GM21528 (cell line): ENCODE data around the gene AMBRA1.

Experiments
- ATAC-seq: cut with Tn5 transposase; IDR thresholded peaks from one replicate; pipeline ENCODE4 v1.9.1; 2021; ENCODE audit warnings: mild to moderate bottlenecking, moderate library complexity; ENCODE audit not compliant: unreplicated experiment, low FRiP score

Gene AMBRA1

DNA sequence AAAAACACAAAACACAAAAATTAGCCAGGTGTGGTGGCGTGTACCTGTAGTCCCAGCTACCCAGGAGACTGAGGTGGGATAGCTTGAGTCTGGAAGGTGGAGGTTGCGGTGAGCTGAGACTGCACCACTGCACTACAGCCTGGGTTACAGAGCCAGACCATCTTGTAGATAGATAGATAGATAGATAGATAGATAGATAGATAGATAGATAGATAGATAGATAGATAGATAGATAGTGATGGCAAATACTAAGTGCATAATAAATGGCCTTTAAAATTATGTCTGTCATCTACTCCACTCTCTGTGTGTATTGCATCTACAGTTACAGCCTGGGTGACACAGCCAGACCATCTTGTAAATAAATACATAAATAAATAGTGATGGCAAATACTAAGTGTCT, 146.3 kb downstream of the AMBRA1 start:
- ATAC-seq: no peak

DNA sequence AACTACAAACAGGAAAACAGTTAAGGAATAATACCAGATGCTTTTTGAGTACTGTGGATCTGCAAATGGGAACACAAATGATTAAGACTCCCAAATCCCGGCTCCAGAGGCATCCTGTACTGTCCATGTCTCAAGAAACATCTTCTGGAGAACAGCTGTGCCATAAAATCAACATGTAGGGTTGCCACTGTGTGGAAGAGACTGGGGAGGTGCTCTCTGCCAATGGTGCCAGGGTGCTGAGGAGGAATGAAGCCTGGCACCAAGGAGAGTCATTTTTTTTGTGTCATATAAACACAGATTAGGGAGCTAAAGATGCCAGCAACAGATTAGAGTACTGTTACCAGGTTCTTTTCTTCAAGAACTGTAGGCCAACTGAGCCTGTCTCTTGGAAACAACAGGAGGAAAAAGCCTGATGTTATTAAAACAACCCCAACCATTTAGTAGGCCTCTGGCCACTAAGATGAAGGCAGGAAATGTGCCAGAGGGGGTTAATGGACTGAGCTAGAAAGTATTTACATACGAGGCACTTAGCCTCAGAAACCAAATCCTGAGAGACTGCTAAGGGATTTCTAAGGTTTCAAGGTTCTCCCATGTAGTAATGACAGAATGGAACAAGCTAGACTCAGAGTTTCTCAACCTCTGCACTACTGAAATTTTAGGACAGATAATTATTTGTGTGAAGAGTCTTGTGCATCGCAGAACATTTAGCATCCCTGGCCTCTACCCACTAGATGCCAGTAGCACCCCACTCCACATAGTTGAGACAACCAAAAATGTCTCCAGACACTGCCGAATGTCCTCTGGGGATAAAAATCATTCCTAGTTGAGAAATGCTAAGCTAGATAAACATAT, 147.7 kb downstream of the AMBRA1 start:
- ATAC-seq: no peak

DNA sequence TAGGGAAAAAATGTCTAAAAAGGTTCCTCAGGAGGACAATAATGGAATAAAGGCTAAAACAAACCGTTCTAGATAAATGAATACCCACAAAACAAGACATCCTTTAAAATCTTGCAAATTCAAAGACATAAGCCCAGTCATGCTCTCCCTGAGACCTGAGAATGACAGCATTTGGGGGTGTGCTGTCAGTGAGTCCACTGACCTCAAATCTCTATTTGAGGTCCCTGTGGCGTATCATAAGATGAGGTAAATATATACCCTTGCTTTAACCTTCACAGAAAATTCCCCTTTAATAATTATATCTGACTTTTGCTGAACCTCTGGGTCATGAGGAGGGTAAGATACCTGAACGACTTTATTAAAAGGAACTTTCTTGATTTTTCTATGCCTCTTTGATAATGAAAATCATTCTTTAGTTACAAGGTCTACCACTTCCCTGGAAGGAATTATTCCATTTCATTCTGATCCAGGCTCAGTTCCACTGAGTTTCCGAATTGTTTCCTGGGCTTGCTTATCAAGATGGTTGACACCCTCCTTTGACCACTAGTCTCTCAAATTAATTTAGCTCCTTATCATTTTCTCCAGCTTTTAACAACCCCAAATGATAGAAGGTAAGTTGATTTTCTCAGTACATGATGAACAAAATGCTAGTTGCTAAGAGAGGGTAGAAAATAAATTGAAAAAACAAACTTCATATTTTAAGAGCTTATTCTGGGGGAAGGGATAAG, 148.5 kb downstream of the AMBRA1 start:
- ATAC-seq: no peak

DNA sequence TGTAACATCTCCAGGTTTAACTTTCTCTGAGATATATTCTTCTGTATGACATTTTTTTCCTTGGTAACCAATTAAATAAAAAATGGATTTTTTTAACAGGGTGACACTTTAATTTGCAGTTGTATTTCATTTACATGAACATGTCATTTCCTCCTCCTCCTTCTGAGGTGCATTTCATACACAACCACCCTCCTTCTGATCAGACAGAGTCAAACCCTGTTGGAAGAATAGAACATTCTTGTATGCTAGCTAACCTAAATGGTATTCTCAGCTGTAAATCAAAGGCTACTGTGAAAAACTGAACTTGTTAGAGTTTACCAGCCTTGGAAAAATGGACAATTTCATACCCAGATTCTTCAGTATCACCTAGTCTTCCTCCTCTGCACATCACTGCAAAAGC, 149.5 kb downstream of the AMBRA1 start:
- ATAC-seq: no peak

DNA sequence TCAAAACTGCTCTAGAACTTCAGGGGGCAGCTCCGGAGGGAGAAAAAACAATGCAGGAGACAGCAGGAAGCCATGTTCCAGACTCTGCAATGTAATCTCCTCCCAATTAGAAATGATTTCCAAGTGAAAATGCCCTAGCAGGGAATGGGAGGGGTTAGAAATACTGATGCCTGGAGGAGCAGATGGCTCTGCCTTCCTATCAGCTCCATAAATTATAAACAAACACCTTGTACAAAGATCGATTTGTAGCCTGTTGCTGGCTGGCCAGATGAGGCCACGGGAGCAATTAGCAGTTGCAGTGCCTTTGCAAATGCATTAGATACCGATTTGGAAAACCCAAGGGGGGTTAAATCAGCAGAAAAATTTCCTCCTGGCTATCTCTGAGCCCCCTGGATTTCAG, 155.6 kb downstream of the AMBRA1 start:
- ATAC-seq: no peak

DNA sequence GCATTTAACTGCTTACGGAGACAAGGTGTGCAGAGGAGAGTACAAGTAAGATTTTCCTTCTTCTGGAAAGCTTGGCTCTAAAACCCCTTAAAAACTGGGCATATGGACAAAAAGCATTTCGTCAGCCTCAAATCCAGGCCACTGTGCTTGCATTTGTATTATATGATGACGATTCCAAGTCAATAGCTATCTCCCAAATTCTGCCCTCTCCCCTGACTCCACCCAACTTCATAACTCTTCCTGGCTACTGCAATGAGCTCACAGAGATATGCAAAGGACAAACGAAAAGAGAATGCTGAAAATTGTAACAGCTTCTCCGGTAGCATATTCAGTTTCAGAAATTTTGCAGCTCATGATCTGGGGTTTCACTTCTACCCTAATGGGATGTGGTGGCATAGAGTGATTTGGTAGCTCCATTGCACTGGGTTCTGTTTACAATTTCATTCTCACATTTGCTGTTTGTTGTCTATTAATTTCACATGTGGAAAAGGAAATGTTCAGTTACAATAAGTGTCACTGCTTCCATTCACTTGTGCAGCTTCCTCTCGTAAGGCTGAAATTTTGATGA, 156.6 kb downstream of the AMBRA1 start:
- ATAC-seq: no peak

DNA sequence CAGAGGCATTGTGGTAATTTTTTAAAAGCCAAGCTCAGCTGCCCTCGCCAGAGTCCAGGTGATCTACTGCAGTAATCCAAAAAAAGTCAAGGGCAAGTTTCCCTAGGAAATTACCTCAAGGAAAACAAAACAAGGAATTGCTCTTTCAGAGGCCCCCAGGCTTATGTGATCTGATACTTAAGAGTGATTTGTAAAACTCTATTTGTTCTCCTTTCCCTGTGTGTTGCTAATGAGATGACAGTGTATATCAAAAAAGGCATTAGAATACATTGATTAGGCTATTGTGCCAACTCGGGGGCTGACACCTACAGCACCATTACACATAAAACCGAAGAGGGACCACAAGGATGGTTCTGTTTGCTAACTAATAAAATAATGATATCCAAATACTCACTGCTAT, 157.7 kb downstream of the AMBRA1 start:
- no peak for ATAC-seq

DNA sequence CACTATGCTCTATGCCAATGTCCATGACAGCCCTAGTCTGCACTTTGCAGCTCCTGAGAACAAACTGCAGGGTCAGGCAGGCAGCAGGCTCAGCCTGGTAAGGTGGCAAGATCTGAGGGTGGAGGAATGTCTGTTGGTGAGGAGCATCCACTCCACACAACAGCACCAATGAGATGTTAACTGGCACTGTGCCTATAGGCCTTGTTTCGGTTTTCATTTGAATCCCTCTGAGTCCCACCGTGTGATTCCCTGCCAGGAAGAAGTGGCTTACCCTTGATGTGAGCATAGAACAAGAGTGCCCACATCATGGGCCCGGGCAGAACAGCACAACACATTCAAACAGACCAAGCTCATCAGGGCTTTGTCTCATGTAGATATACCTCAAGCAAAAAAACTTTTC, 158.1 kb downstream of the AMBRA1 start:
- ATAC-seq: no peak

DNA sequence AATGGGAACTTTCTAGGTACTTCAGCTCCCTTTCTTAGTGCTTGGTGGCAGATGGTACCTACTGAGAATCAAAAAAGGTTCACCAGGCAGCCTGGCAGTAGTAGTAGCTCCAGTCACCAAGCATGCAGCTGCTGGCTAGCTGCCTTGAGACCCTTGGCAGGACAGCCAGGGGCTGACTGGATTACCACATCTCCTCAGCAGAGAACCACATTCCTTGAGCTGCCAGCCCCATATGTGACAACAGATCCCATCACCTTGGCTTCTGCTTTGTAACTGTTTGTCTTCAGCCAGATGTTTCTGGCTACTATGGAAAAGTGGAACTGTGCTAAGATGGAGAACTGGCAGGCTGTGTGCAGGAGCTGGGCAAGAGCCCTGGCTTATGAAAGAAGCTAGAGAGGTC, 162.6 kb downstream of the AMBRA1 start:
- ATAC-seq: no peak

DNA sequence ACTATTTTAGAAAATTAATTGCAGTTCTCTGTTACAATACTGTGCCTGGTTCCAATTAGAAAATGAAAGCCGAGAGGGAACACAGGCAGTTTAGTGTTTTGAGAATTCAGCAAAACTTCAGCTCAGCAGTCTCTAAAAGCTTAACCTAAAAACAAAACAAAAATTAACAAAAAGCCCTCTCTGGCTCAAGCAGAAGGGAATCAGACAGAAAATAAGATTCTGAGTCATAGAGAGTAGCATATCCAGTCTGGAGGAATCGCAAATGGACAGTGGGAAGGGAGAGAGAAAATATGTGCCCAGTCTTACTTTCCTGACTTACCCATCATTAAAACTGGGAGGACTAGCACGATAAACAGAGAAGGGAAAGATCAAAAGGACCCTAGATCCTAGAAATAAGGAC, 164.1 kb downstream of the AMBRA1 start:
- ATAC-seq: no peak

DNA sequence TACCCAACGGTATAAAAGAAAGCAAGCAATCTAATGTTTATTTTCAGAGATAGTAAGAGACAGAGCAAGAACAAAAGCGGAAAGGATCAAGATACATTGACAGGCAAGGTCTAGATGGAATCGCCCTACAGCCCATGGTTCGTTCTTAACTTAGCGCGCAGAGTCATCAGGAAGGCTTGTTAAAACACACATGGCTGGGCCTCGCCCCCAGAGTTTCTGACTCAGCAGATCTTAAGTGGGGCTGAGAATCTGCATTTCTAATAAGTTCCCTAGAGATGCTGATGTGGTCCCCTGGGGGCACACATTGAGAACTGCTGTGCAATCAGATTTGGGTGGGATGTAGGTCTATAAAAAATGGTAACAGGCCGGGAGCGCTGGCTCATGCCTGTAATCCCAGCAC, 166.5 kb downstream of the AMBRA1 start:
- ATAC-seq: no peak

DNA sequence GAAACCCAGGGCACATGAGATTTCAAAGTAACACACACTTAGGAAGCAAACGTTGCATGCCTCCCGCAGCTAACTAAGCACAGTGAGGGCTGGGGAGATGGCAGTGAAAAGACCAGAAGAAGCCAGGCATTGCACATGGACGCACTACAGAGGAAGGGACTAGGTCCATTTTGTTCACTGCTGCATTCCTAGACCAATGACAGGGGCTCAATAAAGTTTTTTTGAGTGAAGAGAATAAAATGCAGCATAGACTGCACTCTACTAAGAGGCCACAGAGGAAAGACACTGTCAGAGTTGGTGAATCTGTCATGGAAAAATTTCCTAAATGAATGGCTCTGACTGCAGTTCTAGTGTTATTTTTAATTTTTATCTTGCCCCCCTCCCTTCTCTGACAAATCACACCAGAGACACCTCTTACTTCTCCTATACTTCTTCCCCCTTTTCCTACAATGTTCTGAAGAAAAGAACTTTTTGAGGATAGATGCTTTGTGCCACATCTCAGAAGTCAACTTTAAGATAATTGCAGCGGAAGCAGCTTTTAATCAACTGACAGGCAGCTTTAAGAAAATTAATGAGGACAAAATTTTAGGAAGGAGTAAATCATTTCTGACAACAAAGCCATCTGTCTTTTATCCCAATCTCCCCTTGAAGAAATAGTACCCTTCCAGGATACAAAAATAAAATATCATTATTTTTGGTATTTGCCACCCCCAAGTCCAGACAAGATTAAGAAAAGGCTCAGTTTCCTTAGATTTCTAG, 167.4 kb downstream of the AMBRA1 start:
- no peak for ATAC-seq

DNA sequence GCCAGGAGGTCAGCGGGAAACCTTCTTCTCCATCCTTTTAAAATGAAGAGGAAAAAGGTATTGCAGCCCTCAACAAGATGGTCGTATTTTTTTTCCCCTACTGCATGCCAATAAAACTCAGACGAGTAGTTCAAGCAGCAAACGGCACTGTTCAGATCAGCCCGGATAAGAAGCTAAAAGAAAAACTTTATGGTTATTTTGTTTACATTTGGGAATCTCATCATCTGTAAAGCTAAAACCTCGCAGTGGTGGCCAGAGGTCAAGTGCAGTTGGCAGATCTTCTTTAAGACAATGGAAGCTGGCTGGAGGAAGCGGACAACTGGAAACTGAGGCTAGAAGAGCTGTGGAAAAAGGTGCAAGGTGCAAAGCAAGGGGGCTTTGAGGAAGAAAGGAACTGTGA, 171.2 kb downstream of the AMBRA1 start:
- ATAC-seq: no peak

DNA sequence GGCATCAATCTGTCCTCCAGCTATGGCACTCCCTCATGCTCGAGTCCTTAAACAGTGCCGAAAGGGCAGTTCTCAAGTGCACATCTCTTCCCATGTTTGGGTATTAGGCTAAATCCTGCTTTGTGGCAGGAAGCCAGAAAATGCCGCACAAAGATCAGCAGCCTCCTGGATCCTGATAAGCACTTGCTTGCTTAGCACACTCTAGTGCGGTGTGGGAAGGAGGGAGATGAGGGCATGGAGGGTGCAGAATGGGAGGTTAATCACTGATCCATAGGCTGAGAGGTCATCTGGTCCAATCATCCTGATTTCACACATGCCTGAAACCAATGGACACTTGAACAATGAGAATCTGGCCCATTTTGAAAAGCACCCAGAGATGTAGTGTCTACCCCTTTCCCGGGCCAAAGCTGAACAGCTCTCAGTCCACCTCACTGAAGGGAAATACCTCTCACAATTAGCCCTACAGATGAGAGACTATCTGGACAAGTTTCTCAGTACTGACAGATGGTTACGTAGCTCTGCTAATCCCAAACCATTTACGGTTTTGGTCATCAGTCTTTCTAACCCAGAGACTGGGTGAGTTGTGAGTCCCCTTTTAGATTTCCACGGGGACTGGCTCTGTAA, 172.5 kb downstream of the AMBRA1 start:
- ATAC-seq: no peak

DNA sequence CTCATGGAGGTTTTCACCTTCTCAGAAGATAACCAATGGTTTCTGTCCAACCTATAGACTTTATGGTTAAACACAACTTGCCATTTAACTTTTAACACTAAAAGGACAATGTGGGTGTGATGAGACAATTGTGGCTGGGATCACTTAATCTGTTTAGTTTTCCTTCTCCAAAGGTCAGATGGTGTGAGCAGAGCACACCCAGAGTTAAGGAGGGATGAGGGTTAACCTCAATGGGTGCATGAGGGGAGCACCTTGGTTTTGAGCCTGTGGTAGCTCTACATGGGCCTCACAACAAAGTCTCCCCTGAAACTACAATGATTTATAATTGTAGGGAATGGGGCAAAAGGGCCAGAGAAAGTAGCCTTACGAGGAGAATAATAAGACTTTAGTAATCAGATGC, 173.3 kb downstream of the AMBRA1 start:
- no peak for ATAC-seq

DNA sequence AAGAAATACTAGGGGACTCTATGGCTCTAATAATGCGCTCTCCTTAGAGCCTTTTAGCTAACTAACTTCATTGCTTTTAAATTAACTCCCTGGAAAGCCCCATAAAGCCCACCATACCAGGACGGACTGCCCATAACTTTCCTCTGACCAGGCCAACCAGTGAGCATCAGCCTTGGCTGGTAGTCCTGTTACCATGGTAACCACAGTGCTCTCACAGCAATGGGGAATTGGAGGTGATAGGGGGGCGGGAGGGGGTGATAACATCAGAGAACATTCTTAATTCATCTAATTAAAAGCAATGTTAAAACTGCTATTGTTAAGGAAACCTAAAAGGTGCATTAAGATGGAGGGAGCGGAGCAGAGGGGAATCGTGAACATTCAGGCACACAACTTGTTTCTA, 175.1 kb downstream of the AMBRA1 start:
- no peak for ATAC-seq

DNA sequence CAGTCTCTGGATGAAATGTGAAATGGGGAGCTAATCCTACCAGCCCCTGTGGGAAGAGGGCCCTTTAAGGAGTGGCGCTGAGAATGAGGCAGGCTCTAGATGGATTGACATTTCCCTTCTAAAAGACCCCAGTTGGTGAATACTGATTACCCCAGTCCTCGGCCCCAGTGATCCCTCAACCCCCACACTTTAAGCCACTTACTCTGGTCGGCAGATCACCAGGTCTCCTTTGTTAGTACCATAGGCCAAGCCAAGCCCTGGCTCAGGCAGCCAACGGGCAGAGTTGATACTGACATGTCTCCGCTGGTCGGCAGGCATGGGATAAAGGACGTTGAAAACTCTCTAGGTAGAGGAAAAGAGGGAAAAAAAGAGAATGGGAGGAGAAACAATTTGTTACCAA, 176.1 kb downstream of the AMBRA1 start:
- ATAC-seq: no peak

DNA sequence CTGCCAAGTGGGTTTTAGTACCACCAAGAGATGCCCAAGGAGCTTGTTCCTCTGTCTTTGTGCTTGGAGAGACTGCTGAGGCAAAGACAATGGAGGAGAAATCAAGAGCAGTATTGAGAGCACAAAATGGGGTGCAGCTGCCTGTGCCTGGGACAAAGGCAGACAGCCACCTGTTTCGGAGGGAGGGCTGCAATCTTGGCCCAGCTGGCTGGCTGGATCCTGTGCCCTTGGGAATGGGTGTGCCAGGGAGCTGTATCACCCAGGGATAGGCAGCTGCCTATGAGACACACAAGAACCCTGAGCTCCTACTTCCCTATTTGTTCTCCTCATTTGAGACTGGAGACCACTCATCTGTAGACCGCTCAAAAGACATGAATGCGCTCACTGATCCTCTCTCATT, 178.9 kb downstream of the AMBRA1 start:
- no peak for ATAC-seq

DNA sequence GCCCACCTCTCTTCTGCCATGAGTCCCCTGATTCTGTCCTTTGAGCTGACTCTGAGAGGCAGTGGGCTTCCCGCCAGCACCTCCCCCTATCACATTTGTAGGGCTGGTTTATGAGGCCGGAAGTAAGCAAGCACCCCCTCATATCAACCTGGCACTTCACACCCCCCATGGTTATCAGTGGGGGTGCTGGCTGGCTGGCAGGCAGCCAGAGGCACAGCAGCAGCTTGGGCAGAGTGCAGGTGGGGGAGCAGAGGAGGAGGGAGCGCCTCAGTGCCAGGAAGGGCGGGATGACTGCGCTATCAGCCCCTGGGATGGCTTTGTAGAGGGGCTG, 179.4 kb downstream of the AMBRA1 start:
- ATAC-seq: no peak

DNA sequence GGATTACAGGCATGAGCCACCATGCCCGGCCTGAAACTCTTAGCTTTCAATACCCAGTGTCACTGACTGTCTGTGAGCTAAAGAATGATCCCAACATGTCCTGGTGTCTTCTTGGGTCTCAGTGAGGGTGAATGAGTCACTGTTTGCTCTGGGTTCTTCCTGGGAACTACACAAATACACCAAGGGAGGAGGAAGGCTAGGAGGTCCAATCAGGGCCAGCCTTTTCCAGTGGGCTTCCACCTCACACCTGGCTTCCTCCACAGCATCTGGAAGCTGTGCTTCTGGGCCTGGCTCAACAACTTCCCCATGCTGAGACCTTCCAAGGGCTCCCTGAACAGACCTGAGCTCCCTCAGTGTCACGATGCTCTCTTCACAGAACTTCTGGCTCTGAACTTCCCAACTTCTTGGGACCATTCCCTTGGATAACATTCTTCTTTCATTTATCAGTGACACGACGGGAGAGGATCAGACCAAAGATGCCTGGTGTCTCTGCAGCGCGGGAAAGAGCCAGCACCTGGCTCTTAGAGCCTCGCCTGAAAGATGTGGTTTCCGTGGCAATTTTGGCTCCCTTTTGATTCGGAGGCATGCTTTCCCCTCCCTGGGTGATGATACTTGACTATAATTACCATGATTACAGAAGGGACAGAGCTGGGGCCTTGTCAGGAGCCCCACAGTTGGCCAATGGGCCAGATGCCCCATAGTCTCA, 179.9 kb downstream of the AMBRA1 start:
- ATAC-seq: no peak
